Omental fat pad (tissue), 4 donors: ENCODE data around the gene GRIN2C. TPM values are rescaled to one million over a fixed set of nuclear protein-coding genes. Genes with fewer than 3 reads are reported as not detected.

Experiments used
- ATAC-seq: fragments of 150-250 bp; one replicate; pipeline ENCODE4 v1.9.1; 2016; ENCODE audit warnings: mild to moderate bottlenecking, moderate library complexity; ENCODE audit not compliant: low FRiP score
- DNase-seq: peaks from one replicate; pipeline ENCODE4 v3.0.0-alpha.2; 2019; ENCODE audit warnings: low spot score
- total RNA-seq, 4 donors: library from RNA; depleted of rRNA; stranded (reverse); fragments of >200 nt; gene quantifications; one replicate each; pipeline ENCODE4 v1.1.0, GENCODE V29; 2016
- TF ChIP-seq, protein P1 (sequence below), 3 donors: fragments of 450-650 bp; IDR thresholded peaks; one replicate each; pipeline ENCODE4 v1.5.1; 2016 to 2017; ENCODE audit warnings: antibody characterized with exemption in 3 of 3, mild to moderate bottlenecking in 3 of 3, moderate library complexity in 2 of 3

GRIN2C gene
- total RNA-seq, 4 donors from 2014 or later = 1.0 to 4.7 (median 1.6) TPM; not detected in 1

DNA sequence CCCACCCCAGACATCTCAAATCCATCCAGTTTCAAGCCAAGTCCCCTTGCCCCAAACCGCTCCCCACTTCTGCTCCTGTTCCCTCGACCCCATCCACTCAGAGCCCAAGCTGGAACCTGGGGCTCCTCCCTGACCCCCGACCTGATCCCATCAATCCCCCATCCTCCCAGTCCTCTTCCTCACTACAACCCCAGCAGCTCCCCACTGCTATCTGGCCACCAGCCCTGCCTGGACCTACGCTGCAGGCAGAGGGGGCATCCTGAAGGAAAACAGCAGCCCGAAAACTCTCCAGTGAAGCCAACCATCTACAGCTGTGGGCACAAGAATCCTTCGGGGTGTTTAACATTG, 9.2 kb upstream of the GRIN2C start:
- DNase-seq = no peak
- no peak for ATAC-seq
- TF ChIP-seq, protein P1, sequence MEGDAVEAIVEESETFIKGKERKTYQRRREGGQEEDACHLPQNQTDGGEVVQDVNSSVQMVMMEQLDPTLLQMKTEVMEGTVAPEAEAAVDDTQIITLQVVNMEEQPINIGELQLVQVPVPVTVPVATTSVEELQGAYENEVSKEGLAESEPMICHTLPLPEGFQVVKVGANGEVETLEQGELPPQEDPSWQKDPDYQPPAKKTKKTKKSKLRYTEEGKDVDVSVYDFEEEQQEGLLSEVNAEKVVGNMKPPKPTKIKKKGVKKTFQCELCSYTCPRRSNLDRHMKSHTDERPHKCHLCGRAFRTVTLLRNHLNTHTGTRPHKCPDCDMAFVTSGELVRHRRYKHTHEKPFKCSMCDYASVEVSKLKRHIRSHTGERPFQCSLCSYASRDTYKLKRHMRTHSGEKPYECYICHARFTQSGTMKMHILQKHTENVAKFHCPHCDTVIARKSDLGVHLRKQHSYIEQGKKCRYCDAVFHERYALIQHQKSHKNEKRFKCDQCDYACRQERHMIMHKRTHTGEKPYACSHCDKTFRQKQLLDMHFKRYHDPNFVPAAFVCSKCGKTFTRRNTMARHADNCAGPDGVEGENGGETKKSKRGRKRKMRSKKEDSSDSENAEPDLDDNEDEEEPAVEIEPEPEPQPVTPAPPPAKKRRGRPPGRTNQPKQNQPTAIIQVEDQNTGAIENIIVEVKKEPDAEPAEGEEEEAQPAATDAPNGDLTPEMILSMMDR (IDR thresholded peaks at IDR 0.05) = no peak

DNA sequence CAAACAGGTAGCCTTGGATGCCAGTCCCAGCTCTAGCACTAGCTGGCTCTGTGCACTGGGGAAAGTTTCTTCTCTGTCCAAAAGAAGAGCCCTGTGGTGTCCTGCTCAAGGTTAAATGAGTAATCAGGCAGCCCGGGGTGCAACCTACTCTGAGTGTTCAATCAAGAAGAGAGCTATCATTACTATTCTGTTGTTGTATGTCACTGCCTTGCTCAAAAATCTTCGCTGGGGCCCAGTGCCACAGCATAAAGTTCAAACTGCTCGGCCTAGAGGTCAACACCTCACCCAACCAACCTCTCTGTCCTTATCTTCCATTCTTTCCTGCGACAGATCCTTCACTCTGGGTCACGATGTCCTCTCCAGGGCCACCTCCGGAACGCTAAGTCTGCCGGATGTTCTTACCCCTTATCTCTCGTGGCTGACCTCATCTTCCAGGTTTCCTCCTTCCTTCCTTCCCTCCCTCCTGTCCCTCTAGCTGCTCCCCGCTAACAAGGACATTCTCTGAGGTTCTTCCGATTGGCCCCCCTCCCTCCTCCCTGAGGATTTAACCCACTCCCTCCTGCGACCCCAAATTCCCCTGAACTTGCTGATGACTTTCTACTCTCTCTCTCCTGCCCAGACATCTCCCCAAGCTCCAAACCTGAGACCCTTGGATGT, 8.7 kb upstream of the GRIN2C start:
- no peak for DNase-seq
- no peak for ATAC-seq
- TF ChIP-seq, protein P1 (IDR thresholded peaks at IDR 0.05) = no peak

DNA sequence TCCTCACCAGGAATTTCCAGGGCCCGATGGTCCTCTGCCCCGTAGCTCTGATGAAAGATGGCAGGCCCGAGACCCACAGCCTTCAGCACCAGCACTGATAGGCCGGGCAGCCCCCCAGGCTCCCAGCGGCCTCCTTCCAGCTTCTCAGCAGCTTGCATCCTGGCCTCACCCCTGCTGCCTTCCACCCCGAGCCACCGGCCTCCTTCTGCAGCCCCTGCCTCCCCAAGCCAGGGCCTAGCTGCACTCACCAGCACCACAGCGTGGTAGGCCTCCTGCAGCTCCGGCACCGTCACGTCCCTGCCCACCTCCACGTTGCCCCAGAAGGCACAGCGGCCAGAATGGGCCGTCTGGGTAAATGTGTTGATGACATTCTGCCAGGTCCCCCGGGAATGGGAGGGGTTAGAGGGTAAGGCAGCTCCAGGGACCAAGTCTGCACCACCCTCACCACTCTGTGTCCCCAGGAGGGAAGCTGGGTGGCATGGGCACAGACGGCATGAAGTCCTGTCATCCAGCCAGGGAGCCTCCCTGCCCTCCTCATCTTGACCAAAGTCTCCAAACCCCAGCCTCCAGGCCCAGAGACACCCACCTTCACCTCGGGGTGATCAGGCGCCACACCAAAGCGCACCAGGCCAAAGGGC, 6.6 kb upstream of the GRIN2C start:
- DNase-seq (no peak), ATAC-seq (no peak)
- TF ChIP-seq, protein P1 (IDR thresholded peaks at IDR 0.05) = no peak

DNA sequence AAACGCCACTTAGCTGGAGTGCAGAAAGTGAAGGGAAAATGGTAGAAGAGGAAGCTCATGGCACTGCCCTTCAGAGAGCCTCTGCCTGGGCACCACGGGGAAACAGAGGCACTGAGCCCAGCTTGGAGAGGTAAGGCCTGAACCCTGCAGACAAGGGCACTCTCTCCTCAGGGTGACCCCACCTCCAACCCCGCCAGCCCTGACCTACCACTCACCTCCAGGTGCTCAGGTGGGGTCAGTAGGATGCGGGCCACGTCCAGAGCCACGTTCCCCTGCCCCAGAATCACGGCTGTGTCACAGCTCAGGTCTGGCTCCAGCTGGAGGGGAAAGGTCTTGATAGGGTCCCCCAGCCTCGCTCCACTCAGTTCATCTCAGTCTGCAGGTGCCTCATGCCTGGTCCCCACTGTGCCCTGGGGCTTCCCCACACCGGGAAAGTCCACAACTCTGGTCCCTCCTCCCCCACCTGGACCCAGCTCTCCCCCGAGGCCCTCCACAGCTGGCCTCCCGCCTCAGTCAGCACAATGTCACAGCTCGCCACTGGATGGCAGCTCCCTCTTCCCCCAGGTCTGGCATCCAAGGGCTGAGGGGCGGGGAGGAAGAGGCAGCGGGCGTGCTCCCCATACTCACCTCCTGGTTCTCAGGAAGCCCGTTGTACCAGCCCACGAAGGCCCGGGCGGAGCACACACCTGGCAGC, 6.0 kb upstream of the GRIN2C start:
- TF ChIP-seq, protein P1 (IDR thresholded peaks at IDR 0.05) = no peak
- ATAC-seq (no peak), DNase-seq (no peak)

DNA sequence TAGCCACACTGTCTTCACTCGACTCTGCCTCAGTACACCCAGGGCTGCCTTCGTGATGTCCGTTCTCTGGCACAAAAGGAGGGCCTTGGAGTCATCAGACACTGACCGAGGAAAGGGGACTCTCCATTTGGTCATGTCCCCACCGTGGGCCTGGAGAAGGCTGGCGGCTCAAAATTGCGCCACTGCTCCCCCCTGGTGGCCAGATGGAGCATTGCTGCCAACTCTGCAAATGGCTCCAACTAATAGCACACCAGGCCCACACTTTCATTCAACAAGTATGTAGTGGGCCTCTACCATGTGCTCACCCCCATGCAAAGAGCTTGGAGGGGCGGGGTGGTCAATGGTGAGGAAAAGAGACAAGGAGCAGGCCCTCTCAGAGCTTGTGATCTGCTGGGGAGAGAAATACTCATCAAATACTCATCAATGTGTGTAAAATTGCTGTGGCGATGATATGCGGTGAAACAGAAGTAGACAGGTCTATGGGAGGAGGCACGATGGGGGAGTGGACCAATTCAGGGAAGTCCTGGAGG, 5.2 kb upstream of the GRIN2C start:
- peak; percentile 78 for DNase-seq
- TF ChIP-seq, protein P1 (IDR thresholded peaks at IDR 0.05) = peak in 2 of 3 donors; percentile 73 to 80
- peak; percentile 39 for ATAC-seq

DNA sequence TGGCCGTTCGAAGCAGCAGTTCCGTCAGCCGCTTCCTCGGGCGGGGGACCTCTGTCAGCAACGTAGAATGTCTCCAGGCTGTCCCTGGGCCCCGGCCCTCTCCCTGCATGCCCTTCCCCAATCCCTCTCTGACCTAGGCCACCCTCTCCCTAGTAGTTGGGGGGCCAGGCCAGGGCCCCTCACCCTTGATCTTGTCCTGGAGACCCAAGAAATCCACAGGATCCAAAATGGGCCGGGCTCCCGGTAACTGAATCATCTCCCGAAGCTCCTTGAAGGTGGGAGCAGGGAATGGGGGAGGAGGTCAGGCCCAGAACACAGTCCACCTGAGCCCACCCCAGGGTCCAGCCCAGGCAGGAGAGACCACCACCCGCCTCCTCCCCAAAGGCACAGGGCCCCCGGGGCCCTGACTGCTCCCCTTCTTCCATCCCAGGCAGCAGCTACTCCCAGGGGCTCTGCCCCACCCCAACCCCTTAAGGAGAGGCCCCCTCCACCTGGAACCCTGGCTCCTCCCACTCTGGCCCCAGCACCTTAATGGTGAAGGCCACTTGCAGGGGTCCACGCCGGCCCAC, 4.7 kb upstream of the GRIN2C start:
- no peak for ATAC-seq
- no peak for DNase-seq
- TF ChIP-seq, protein P1 (IDR thresholded peaks at IDR 0.05) = no peak
